B cell (primary cell): ENCODE measurements around the gene XPO5. TPM values are rescaled to one million over a fixed set of nuclear protein-coding genes. Genes with fewer than 3 reads are reported as not detected.

Source experiments
- ATAC-seq: fragments of 200-7000 bp; cut with Tn5 transposase; one replicate; pipeline ENCODE4 v1.10.0; 2021; ENCODE audit warnings: low read depth, mild to moderate bottlenecking, moderate number of reproducible peaks, moderate library complexity
- CTCF ChIA-PET: fragments of 350-600 bp; sonication (Branson Sonifier 250); formaldehyde crosslinking; loops from one replicate; lab custom pipeline; 2021; ENCODE audit warnings: antibody characterized with exemption, inconsistent platforms; lab: Charles Lee
- POLR2A ChIA-PET: fragments of 350-600 bp; sonication (Branson Sonifier 250); formaldehyde crosslinking; loops from one replicate; lab custom pipeline; 2021; ENCODE audit warnings: antibody characterized with exemption; lab: Charles Lee
- DNase-seq: peaks from one replicate; pipeline ENCODE4 v3.0.0; 2013
- H2AFZ ChIP-seq: 2 replicates; pipeline ENCODE4 v1.6.1; 2012; ENCODE audit warnings: mild to moderate bottlenecking, low read depth, low read length; ENCODE audit not compliant: insufficient read depth, poor library complexity, severe bottlenecking
- H3K27ac ChIP-seq, 2 donors: 1 replicate in 1 of 2; 2 replicates in 1 of 2; pipeline ENCODE4 v1.5.1; 2012 to 2013; ENCODE audit warnings: low read length in 2 of 2, mild to moderate bottlenecking in 2 of 2, moderate library complexity in 1 of 2
- H3K27me3 ChIP-seq, 4 experiments: fragments of 200-600 bp in 1 of 4; sonication (generic) in 1 of 4; replicated peaks in 1 of 4; 1 replicate in 2 of 4; 2 replicates in 2 of 4; pipeline versions ENCODE4 v1.6.1 to v1.7.0; 2013 to 2016; ENCODE audit warnings: low read length in 3 of 4, mild to moderate bottlenecking in 2 of 4, mixed read lengths in 1 of 4, moderate library complexity in 1 of 4; ENCODE audit not compliant: insufficient read depth in 4 of 4, control insufficient read depth in 3 of 4; ENCODE audit errors: control extremely low read depth in 1 of 4
- H3K36me3 ChIP-seq, 2 experiments: replicated peaks in 1 of 2; 1 replicate in 1 of 2; 2 replicates in 1 of 2; pipeline versions ENCODE4 v1.6.1 to v1.7.1; 2013; ENCODE audit warnings: low read length in 1 of 2; ENCODE audit not compliant: insufficient read depth in 2 of 2, control insufficient read depth in 1 of 2; ENCODE audit errors: control extremely low read depth in 1 of 2, extremely low read depth in 1 of 2
- H3K4me1 ChIP-seq, 2 donors: fragments of 200-600 bp in 1 of 2; sonication (generic) in 1 of 2; 1 replicate in 1 of 2; 2 replicates in 1 of 2; pipeline versions ENCODE4 v1.5.1 to v1.6.1; 2013 to 2017; ENCODE audit warnings: low read length in 2 of 2; ENCODE audit not compliant: control insufficient read depth in 2 of 2, insufficient read depth in 2 of 2
- H3K4me2 ChIP-seq: replicated peaks from 2 replicates; pipeline ENCODE3; 2012; ENCODE audit warnings: mild to moderate bottlenecking, low read depth, low read length; ENCODE audit not compliant: poor library complexity, severe bottlenecking
- H3K4me3 ChIP-seq, 5 experiments: fragments of 200-600 bp in 1 of 5; sonication (generic) in 1 of 5; 1 replicate in 3 of 5; 2 replicates in 2 of 5; pipeline versions ENCODE4 v1.5.1 to v1.7.0; 2011 to 2016; ENCODE audit warnings: low read length in 4 of 5, mild to moderate bottlenecking in 4 of 5, low read depth in 2 of 5, control low read depth in 1 of 5, moderate library complexity in 1 of 5; ENCODE audit not compliant: insufficient read depth in 1 of 5; ENCODE audit errors: control extremely low read depth in 1 of 5, extremely low read depth in 1 of 5
- H3K79me2 ChIP-seq: fragments of 200-600 bp; sonication (generic); one replicate; pipeline ENCODE4 v1.6.0; 2016; ENCODE audit warnings: low read length; ENCODE audit not compliant: control insufficient read depth, insufficient read depth
- H3K9ac ChIP-seq: fragments of 200-600 bp; sonication (generic); 2 replicates; pipeline ENCODE4 v1.6.1; 2017; ENCODE audit warnings: mild to moderate bottlenecking, low read length, moderate library complexity
- H3K9me3 ChIP-seq, 3 donors: one replicate each; pipeline versions ENCODE4 v1.6.1 to v1.7.1; 2013; ENCODE audit warnings: low read length in 2 of 3; ENCODE audit not compliant: control insufficient read depth in 2 of 3, insufficient read depth in 1 of 3; ENCODE audit errors: control extremely low read depth in 1 of 3
- H4K20me1 ChIP-seq: 2 replicates; pipeline ENCODE4 v1.6.0; 2012; ENCODE audit warnings: mild to moderate bottlenecking, low read length; ENCODE audit not compliant: insufficient read depth, control insufficient read depth, poor library complexity, severe bottlenecking
- H3K27ac Mint-ChIP-seq: one replicate; pipeline ENCODE4 v1.8.0; 2021; ENCODE audit warnings: mixed read lengths
- H3K27me3 Mint-ChIP-seq: one replicate; pipeline ENCODE4 v1.8.0; 2021; ENCODE audit warnings: mixed read lengths
- H3K4me1 Mint-ChIP-seq: one replicate; pipeline ENCODE4 v1.8.0; 2021; ENCODE audit warnings: mixed read lengths
- H3K4me3 Mint-ChIP-seq: one replicate; pipeline ENCODE4 v1.8.0; 2021; ENCODE audit warnings: mixed read lengths
- H3K9me3 Mint-ChIP-seq: one replicate; pipeline ENCODE4 v1.8.0; 2022; ENCODE audit warnings: mixed read lengths; ENCODE audit not compliant: insufficient read depth
- CTCF ChIP-seq: fragments of 200-600 bp; IDR thresholded peaks from one replicate; pipeline ENCODE4 v1.8.0; 2022; ENCODE audit warnings: antibody characterized with exemption, mild to moderate bottlenecking
- EZH2 ChIP-seq: IDR thresholded peaks from 2 replicates; pipeline ENCODE4 v1.6.1; 2012; ENCODE audit warnings: borderline replicate concordance, low read depth, mild to moderate bottlenecking, moderate library complexity, low read length; ENCODE audit not compliant: insufficient read depth, poor library complexity, severe bottlenecking
- WGBS: methylation state at CpG from one replicate; pipeline ENCODE4 v1.1.5; 2013; ENCODE audit warnings: missing lambda C conversion rate; ENCODE audit not compliant: insufficient coverage; 5-methylcytosine and 5-hydroxymethylcytosine counted together
- intact Hi-C: fragments of 100-400 bp; cut with micrococcal nuclease; formaldehyde crosslinking; loops from one replicate; pipeline ENCODE4 v1.10.0; 2022
- polyA plus RNA-seq: library from polyadenylated mRNA; depleted of rRNA; stranded (reverse); fragments of >200 nt; gene quantifications from 2 replicates; pipeline ENCODE4 v1.2.3, GENCODE V29; 2012
- total RNA-seq, 2 donors: library from RNA; stranded (reverse); fragments of 120-200 nt in 1 of 2; gene quantifications; 1 replicate in 1 of 2; 2 replicates in 1 of 2; pipeline versions ENCODE4 v1.2.3 to v1.2.4, GENCODE V29; 2013 to 2022

XPO5 gene
- total and polyA plus RNA-seq, 2 donors (not counting 1 experiment from before 2014, with no cell fraction given), result 14.4 to 45.7 TPM

GRCh38 chr6:43506667-43507471 is 69.0 kb downstream of the XPO5 start:
- TF ChIP-seq EZH2 (no peak), CTCF (peak; percentile 92)
- DNase-seq (peak; percentile 90), ATAC-seq (peak; percentile 57)
- CTCF ChIA-PET, result interaction anchor here (0.5 to 6.4 kb wide), 35 partner anchors 9 to 577 kb away, joined by 3 to 69 read pairs (median 4); partner anchors contain the start of genes DLK2, DNPH1, POLR1C and TJAP1
- Histone ChIP-seq H3K9me3 (peaks cover 0 to 3% (median 0%) of the 10 kb centered on the region in 3 donors), H3K27ac (no peak overlapping the region), H3K4me3 (no peak overlapping the region), H3K9ac (no peak overlapping the region), H3K79me2 (peaks cover 4% of the 10 kb centered on the region), H3K4me1 (peaks cover 21 to 26% of the 10 kb centered on the region in 2 donors), H2AFZ (no peak overlapping the region), H3K4me2 (peak overlapping the region; percentile 37), H4K20me1 (peaks cover 7% of the 10 kb centered on the region), H3K27me3 (peaks cover 0 to 20% (median 8%) of the 10 kb centered on the region in 4 experiments), H3K36me3 (peaks cover 0 to 29% of the 10 kb centered on the region in 2 experiments)
- Mint-ChIP-seq H3K27ac (no peak overlapping the region), H3K4me1 (peaks cover 27% of the 10 kb centered on the region), H3K4me3 (no peak overlapping the region), H3K9me3 (no peaks in the 10 kb centered on the region), H3K27me3 (peaks cover 10% of the 10 kb centered on the region)
- POLR2A ChIA-PET, result interaction anchor here (1.0 to 1.1 kb wide), 2 partner anchors 30 to 577 kb away, joined by 3 to 5 read pairs; partner anchors contain the start of gene CNPY3
- intact Hi-C loops, result loop anchor here (1.0 to 5.0 kb wide), 7 partner anchors 53 to 605 kb away; partner anchors contain the start of genes DNPH1 and SRF
- 33% methylated on average over 14 of the region's 14 CpGs for WGBS
